Heart right ventricle (tissue), 16 donors: Measurements from ENCODE around the gene GPD1L. TPM values are rescaled to one million over a fixed set of nuclear protein-coding genes. Genes with fewer than 3 reads are reported as not detected.
"Not testable (repeated sequence)": the region's sequence is repeated elsewhere in the genome, so short reads cannot be mapped to it uniquely, and the experiment has no call there.

ENCODE experiments used
- ATAC-seq, 8 donors: fragments of 200-7000 bp; cut with Tn5 transposase; one replicate each; pipeline ENCODE4 v1.9.1; 2020; ENCODE audit warnings: mild to moderate bottlenecking in 8 of 8, moderate library complexity in 8 of 8, moderate number of reproducible peaks in 1 of 8
- DNase-seq, 2 donors: peaks; one replicate each; pipeline ENCODE4 v3.0.0-alpha.2; 2020
- H3K27ac ChIP-seq, 10 donors: fragments of 200-600 bp; sonication (generic) in 2 of 10; one replicate each; pipeline versions ENCODE4 v1.5.0 to v1.8.0; 2020 to 2022; ENCODE audit warnings: mild to moderate bottlenecking in 3 of 10
- H3K27me3 ChIP-seq, 7 donors: fragments of 200-600 bp; one replicate each; pipeline ENCODE4 v1.8.0; 2021 to 2022; ENCODE audit warnings: mild to moderate bottlenecking in 2 of 7
- H3K36me3 ChIP-seq, 9 donors: fragments of 200-600 bp; sonication (generic) in 1 of 9; one replicate each; pipeline versions ENCODE4 v1.5.0 to v1.8.0; 2020 to 2022; ENCODE audit warnings: mild to moderate bottlenecking in 2 of 9
- H3K4me1 ChIP-seq, 9 donors: fragments of 200-600 bp; sonication (generic) in 1 of 9; one replicate each; pipeline versions ENCODE4 v1.5.0 to v1.8.0; 2020 to 2022; ENCODE audit warnings: mild to moderate bottlenecking in 4 of 9
- H3K4me3 ChIP-seq, 10 donors: fragments of 200-600 bp; sonication (generic) in 2 of 10; one replicate each; pipeline versions ENCODE4 v1.5.0 to v1.8.0; 2020 to 2022; ENCODE audit warnings: mild to moderate bottlenecking in 7 of 10, moderate library complexity in 2 of 10
- H3K9me3 ChIP-seq, 11 donors: fragments of 200-600 bp in 10 of 11; sonication (generic) in 2 of 11; one replicate each; pipeline versions ENCODE4 v1.5.0 to v1.8.0; 2013 to 2022; ENCODE audit warnings: mild to moderate bottlenecking in 2 of 11, control low read depth in 1 of 11, moderate library complexity in 1 of 11
- WGBS, 2 donors: extraction: QIAGEN DNeasy Blood & Tissue Kit; methylation state at CpG; one replicate each; pipeline ENCODE4 v1.1.7; 2013; ENCODE audit warnings: inconsistent platforms in 1 of 2; 5-methylcytosine and 5-hydroxymethylcytosine counted together
- intact Hi-C, 10 donors: fragments of 100-400 bp; cut with DNase I; formaldehyde crosslinking; loops; one replicate each; pipeline versions ENCODE4 v1.11.1 to v1.14.2; 2022
- long read RNA-seq, 3 donors: library from polyadenylated mRNA; unstranded; transcript quantifications; one replicate each; pipeline ENCODE4 v2.0.0, GENCODE V29; 2020 to 2021
- polyA plus RNA-seq, 2 donors: library from polyadenylated mRNA; stranded (reverse); fragments of 200-250 nt; gene quantifications; one replicate each; pipeline ENCODE4 v1.2.3, GENCODE V29; 2013
- total RNA-seq, 10 donors: library from RNA; stranded (reverse); fragmentation: NEBNext Ultra II Directional in 3 of 10; extraction: Animal tissue kit (Norgen Biotek cat#: 25700) in 3 of 10; gene quantifications; one replicate each; pipeline versions ENCODE4 v1.2.1 to v1.2.4, GENCODE V29; 2021 to 2023
- TF ChIP-seq, protein P1 (sequence below), 9 donors: fragments of 200-600 bp; sonication (generic) in 2 of 9; IDR thresholded peaks; one replicate each; pipeline versions ENCODE4 v1.5.0 to v1.8.0; 2021 to 2022; ENCODE audit warnings: antibody characterized with exemption in 9 of 9, mild to moderate bottlenecking in 5 of 9, moderate library complexity in 1 of 9
- donor health status: Arrhythmogenic right ventricular cardiomyopathy.
- donor health status: ischemic (EF 13 %, LVEDD 7.1; RV severe dilation, severe dysfunction).
- donor health status: healthy with polysubstance abuse.
- donor health status: DM: no; HTN: yes; CAD: no.
- donor health status: DM: no; HTN: no; CAD: no.
- donor health status: ischemic (EF 25% LVEDD 6.9; RV normal size, moderate dysfunction).
- donor health status: ischemic (EF 25% LVEDD 5.7; RV mildly dilated, moderate dysfunction).
- donor health status: healthy.
- donor health status: DM: yes; HTN: yes; CAD: no.
- donor health status: Ischemic cardiomyopathy.
- donor health status: ischemic (EF 35%, LVEDD 5.7; RV mildly dilated, moderate dysfunction).
- donor health status: nonischemic (EF 11% LVEDD 7.7; RV severe dilation, severe dysfunction).
- donor health status: DM: yes; HTN: yes; CAD: no.
- donor health status: PGD.
- donor health status: ischemic (EF 29% LVEDD 5.4; RV normal size, mild dysfunction).
- donor health status: nonischemic (EF 23%, LVEDD 6.1; RV moderate dilation, normal function).

Gene GPD1L
- 100 to 1,000 TPM; 120 to 349 (median 186) TPM for total RNA-seq
- 10 to 100 TPM; 71.0 to 83.2 TPM for polyA plus RNA-seq
- long read RNA-seq, donor 1, full-length matches to known transcripts = 308 of 427 reads
- long read RNA-seq, donor 1, partial matches to known transcripts = 15 of 427 reads
- long read RNA-seq, donor 1, other reads (novel, unspliced or antisense) = 104 of 427 reads
- long read RNA-seq, donor 2, full-length matches to known transcripts = 401 of 599 reads
- long read RNA-seq, donor 2, partial matches to known transcripts = 108 of 599 reads
- long read RNA-seq, donor 2, other reads (novel, unspliced or antisense) = 90 of 599 reads
- long read RNA-seq, donor 3, full-length matches to known transcripts = 606 of 771 reads
- long read RNA-seq, donor 3, partial matches to known transcripts = 81 of 771 reads
- long read RNA-seq, donor 3, other reads (novel, unspliced or antisense) = 84 of 771 reads

DNA sequence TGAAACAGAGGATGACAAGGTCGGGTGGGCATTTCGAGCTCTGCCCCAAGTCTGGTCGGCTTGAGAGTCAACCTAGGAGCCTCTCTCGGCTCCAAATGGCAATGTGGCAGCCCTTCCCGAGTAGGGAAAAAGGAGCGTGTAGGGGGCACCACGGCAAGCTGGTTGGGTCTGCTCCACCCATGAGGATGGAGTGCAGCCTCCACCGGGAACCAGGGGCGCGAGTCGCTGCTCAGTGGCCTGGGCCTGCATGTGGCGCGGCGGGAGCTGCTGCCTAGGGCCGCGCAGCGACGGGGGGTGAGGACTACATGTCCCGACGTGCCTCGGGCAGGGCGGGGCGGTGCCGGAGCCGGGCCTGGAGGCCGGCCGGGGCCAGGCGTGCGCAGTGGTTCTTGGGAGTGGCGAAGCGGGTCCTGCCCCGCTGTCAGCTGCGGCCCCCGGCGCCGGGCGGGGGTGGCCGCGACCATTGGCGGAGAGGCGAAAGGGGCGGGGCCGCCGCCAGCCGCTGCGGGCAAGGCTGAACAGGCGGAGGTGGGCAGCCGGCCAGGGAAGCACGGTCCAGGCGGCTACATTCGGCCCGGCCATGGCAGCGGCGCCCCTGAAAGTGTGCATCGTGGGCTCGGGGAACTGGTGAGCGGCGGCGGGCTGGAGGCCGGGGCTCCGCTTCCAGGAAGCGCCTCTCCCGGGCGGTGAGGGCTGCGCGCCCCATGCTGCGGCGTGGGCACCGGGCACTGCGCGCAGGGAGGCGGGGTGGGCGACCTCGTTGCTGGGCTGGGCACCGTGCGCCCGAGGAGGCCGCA is at the start of gene GPD1L:
TSS of gene GPD1L (plus strand) at position 489 of the 797 bp plus-strand sequence. CDS start at position 581, 92 bp downstream.
- peaks cover 0 to 50% (median 44%) of the 10 kb centered on the region in 9 donors for H3K4me1 ChIP-seq

DNA sequence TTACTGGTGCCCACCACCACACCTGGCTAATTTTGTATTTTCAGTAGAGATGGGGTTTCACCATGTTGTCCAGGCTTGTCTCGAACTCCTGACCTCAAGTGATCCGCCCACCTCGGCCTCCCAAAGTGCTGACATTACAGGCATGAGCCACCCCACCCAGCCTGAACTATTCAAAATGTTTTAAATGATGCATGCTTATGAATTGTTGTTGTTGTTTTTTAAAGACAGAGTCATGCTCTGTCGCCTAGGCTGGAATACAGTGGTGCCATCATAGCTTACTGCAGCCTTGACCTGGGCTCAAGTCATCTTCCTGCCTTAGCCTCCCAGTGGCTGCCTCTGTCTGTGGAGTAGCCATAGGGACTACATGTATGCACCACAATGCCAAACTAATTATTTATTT is 48.0 kb upstream of the GPD1L start:
- DNase-seq, H3K9me3 ChIP-seq: not testable (repeated sequence)

More for the DNA sequence above, at the start of gene GPD1L:
- intact Hi-C loops = loop anchor here in 4 of 10 donors (2.0 to 5.0 kb wide), 4 partner anchors 20 to 59 kb away; no protein-coding TSS in a partner anchor
- Histone ChIP-seq H3K4me3 (peak within 1 kb of the TSS; percentile 73 to 95 (median 92)), H3K9me3 (peaks cover 0 to 23% (median 8%) of the 10 kb centered on the region in 11 donors), H3K36me3 (no peaks in the 10 kb centered on the region), H3K27ac (peak within 1 kb of the TSS; percentile 74 to 92 (median 88)), H3K27me3 (no peaks in the 10 kb centered on the region)
- TF ChIP-seq, protein P1, sequence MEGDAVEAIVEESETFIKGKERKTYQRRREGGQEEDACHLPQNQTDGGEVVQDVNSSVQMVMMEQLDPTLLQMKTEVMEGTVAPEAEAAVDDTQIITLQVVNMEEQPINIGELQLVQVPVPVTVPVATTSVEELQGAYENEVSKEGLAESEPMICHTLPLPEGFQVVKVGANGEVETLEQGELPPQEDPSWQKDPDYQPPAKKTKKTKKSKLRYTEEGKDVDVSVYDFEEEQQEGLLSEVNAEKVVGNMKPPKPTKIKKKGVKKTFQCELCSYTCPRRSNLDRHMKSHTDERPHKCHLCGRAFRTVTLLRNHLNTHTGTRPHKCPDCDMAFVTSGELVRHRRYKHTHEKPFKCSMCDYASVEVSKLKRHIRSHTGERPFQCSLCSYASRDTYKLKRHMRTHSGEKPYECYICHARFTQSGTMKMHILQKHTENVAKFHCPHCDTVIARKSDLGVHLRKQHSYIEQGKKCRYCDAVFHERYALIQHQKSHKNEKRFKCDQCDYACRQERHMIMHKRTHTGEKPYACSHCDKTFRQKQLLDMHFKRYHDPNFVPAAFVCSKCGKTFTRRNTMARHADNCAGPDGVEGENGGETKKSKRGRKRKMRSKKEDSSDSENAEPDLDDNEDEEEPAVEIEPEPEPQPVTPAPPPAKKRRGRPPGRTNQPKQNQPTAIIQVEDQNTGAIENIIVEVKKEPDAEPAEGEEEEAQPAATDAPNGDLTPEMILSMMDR (IDR thresholded peaks at IDR 0.05) = no peak
- DNase-seq = peak; percentile 93 to 97
- ATAC-seq = peak; percentile 95 to 99 (median 97)
- 4% methylated on average over 69 to 78 of the region's 78 CpGs for WGBS, 2 donors

DNA sequence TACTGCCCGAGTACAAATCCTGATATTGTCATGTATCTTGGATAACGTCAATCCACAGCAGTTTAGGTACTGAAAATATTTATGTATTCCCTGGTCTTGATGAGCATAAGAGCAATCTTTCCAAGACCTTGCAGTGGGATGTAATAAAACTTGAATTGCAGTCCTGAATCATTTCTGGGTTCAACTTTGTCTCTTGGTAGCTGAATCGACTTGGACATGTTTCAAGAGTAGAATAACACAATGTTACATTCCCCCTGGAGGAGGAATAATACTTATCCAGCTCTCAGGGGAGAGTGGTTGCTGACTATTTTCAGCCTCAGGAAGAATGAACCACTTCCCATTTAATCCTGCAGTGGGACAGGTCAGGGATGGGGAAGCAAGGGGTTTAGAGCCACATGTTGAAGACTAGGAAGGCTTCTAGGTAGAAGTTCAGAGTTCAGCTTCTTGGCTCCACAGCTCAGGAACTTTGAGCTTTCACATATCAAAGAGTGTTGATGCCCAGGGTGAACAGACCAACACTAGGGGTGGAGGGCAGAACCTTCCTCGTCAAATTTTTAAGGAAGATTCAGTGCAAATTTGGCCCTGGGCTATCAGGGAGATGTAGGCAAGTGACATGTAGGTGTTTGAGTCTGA is 43.4 kb upstream of the GPD1L start:
- intact Hi-C loops = no loop called here
- no peaks in the 10 kb centered on the region for H3K27me3 ChIP-seq
- DNase-seq (no peak), ATAC-seq (no peak)
- TF ChIP-seq, protein P1 (IDR thresholded peaks at IDR 0.05) = no peak
- no peaks in the 10 kb centered on the region for H3K36me3 ChIP-seq
- H3K27ac ChIP-seq = no peak overlapping the region
- no peak overlapping the region for H3K4me3 ChIP-seq
- 51 to 65% methylated on average over 4 of the region's 4 CpGs for WGBS, 2 donors
- H3K4me1 ChIP-seq = peaks cover 0 to 7% (median 0%) of the 10 kb centered on the region in 9 donors
- no peaks in the 10 kb centered on the region for H3K9me3 ChIP-seq

More for the DNA sequence above, 48.0 kb upstream of the GPD1L start:
- H3K27ac ChIP-seq, H3K27me3 ChIP-seq, H3K4me1 ChIP-seq, H3K4me3 ChIP-seq, intact Hi-C loops, H3K36me3 ChIP-seq, ATAC-seq: not testable (repeated sequence)
- 89 to 98% methylated on average over 4 of the region's 4 CpGs for WGBS, 2 donors

DNA sequence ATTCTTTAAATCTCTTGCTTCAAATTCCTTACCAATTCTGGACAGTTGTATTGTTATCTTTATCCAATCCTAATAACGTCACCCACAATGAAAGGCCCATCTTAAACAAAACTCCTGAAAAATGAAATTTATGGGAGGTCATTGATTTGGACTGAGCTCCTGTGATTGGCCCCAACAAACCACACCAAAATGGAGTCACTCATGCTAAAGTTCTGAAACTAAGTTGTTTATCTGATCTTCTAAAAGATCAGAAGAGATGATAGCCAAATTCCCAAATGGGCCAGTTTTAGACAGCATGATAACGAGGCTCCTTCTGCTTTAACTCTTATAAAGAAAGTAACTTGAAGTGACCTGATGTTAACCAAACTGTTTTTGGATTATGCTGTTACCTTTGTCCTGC is 39.7 kb upstream of the GPD1L start:
- Histone ChIP-seq H3K4me3 (no peak overlapping the region), H3K9me3 (no peaks in the 10 kb centered on the region), H3K4me1 (peaks cover 0 to 7% (median 0%) of the 10 kb centered on the region in 9 donors), H3K27me3 (no peaks in the 10 kb centered on the region), H3K36me3 (no peaks in the 10 kb centered on the region), H3K27ac (no peak overlapping the region)
- DNase-seq = no peak
- TF ChIP-seq, protein P1 (IDR thresholded peaks at IDR 0.05) = no peak
- intact Hi-C loops = no loop called here
- ATAC-seq = no peak
- WGBS, 2 donors = 91 to 96% methylated on average over 2 of the region's 2 CpGs

DNA sequence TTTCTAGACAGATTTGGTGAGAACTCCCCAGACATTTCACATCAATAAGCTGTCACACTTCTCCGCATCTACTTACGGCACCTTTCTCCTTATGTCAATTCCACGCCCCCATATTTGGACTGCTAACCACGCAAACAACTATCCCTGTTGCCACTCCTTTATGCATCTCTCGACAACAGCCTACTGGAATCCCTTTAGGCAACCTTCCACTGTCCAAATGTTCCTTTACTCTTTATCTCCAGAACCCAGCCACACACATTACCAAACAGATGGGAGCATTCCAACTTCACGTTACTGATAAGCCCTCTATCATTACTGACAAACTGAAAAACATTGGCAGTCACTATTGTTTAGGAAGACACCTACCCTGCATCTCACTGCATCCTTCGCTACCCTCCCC is 32.2 kb upstream of the GPD1L start:
- H3K27ac ChIP-seq, ATAC-seq, H3K27me3 ChIP-seq, H3K4me3 ChIP-seq, intact Hi-C loops, H3K36me3 ChIP-seq, H3K9me3 ChIP-seq, DNase-seq: not testable (repeated sequence)
- WGBS, 2 donors = 75 to 76% methylated on average over 7 of the region's 7 CpGs
- H3K4me1 ChIP-seq = peaks cover 0 to 19% (median 4%) of the 10 kb centered on the region in 9 donors
